Nephron (organoid): ENCODE data around the gene VTI1A.

ENCODE experiments used
- H3K27ac Mint-ChIP-seq, 3 experiments: 2 replicates each; pipeline ENCODE4 v1.8.0; 2020; ENCODE audit warnings: mixed read lengths in 3 of 3, mild to moderate bottlenecking in 2 of 3, moderate library complexity in 1 of 3
- H3K27me3 Mint-ChIP-seq: 2 replicates; pipeline ENCODE4 v1.8.0; 2021; ENCODE audit warnings: low read depth, mild to moderate bottlenecking, moderate library complexity, mixed read lengths
- H3K36me3 Mint-ChIP-seq: 2 replicates; pipeline ENCODE4 v1.8.0; 2020; ENCODE audit warnings: low read depth, mixed read lengths
- H3K4me1 Mint-ChIP-seq: 2 replicates; pipeline ENCODE4 v1.8.0; 2020; ENCODE audit warnings: mixed read lengths
- H3K4me3 Mint-ChIP-seq, 3 experiments: 2 replicates each; pipeline ENCODE4 v1.8.0; 2020; ENCODE audit warnings: mild to moderate bottlenecking in 3 of 3, mixed read lengths in 3 of 3, moderate library complexity in 2 of 3
- H3K9me3 Mint-ChIP-seq: 2 replicates; pipeline ENCODE4 v1.8.0; 2020; ENCODE audit warnings: mixed read lengths
- CTCF ChIP-seq, 3 experiments: fragments of 200-600 bp; sonication (generic); IDR thresholded peaks; one replicate each; pipeline ENCODE4 v1.5.0; 2021; ENCODE audit warnings: antibody characterized with exemption in 3 of 3; ENCODE audit not compliant: unreplicated experiment in 3 of 3

VTI1A gene

GRCh38 chr10:112524641-112525040 lies 77.6 kb downstream of the VTI1A start:
- H3K4me1 Mint-ChIP-seq: peaks cover 5% of the 10 kb centered on the region
- no peak overlapping the region for H3K27ac Mint-ChIP-seq
- H3K4me3 Mint-ChIP-seq: no peak overlapping the region
- TF ChIP-seq CTCF (IDR thresholded peaks at IDR 0.05; ENCODE audit: unreplicated experiment in 3 of 3): no peak
- no peaks in the 10 kb centered on the region for H3K27me3 Mint-ChIP-seq
- H3K9me3 Mint-ChIP-seq: no peaks in the 10 kb centered on the region
- no peaks in the 10 kb centered on the region for H3K36me3 Mint-ChIP-seq

GRCh38 chr10:112525200-112525599 lies 78.2 kb downstream of the VTI1A start:
- H3K27me3 Mint-ChIP-seq: no peaks in the 10 kb centered on the region
- H3K4me1 Mint-ChIP-seq: peaks cover 5% of the 10 kb centered on the region
- H3K9me3 Mint-ChIP-seq: no peaks in the 10 kb centered on the region
- no peak overlapping the region for H3K4me3 Mint-ChIP-seq
- TF ChIP-seq CTCF (IDR thresholded peaks at IDR 0.05; ENCODE audit: unreplicated experiment in 3 of 3): no peak
- H3K36me3 Mint-ChIP-seq: no peaks in the 10 kb centered on the region
- no peak overlapping the region for H3K27ac Mint-ChIP-seq

GRCh38 chr10:112526139-112526538 lies 79.1 kb downstream of the VTI1A start:
- Mint-ChIP-seq H3K4me3 (no peak overlapping the region), H3K27ac (peak overlapping the region in 1 of 3 experiments; percentile 25), H3K27me3 (no peaks in the 10 kb centered on the region), H3K9me3 (no peaks in the 10 kb centered on the region), H3K36me3 (peaks cover 3% of the 10 kb centered on the region), H3K4me1 (peaks cover 5% of the 10 kb centered on the region)
- no peak for TF ChIP-seq CTCF (IDR thresholded peaks at IDR 0.05; ENCODE audit: unreplicated experiment in 3 of 3)

- Mint-ChIP-seq H3K36me3 (peaks cover 3% of the 10 kb centered on the region), H3K9me3 (no peaks in the 10 kb centered on the region), H3K27ac (peak overlapping the region in 1 of 3 experiments; percentile 34), H3K4me3 (peak overlapping the region; percentile 38 to 76 (median 74)), H3K4me1 (peaks cover 8% of the 10 kb centered on the region), H3K27me3 (no peaks in the 10 kb centered on the region)
- TF ChIP-seq CTCF (IDR thresholded peaks at IDR 0.05; ENCODE audit: unreplicated experiment in 3 of 3): peak in 2 of 3 experiments; percentile 7 to 15
These were observed 79.9 kb downstream of the VTI1A start for GRCh38 chr10:112526906-112527305.

GRCh38 chr10:112528235-112528634 lies 81.2 kb downstream of the VTI1A start:
- Mint-ChIP-seq H3K27ac (no peak overlapping the region), H3K4me3 (no peak overlapping the region), H3K9me3 (no peaks in the 10 kb centered on the region), H3K4me1 (peaks cover 13% of the 10 kb centered on the region), H3K36me3 (peaks cover 3% of the 10 kb centered on the region), H3K27me3 (no peaks in the 10 kb centered on the region)
- TF ChIP-seq CTCF (IDR thresholded peaks at IDR 0.05; ENCODE audit: unreplicated experiment in 3 of 3): no peak

GRCh38 chr10:112531421-112531820 lies 84.4 kb downstream of the VTI1A start:
- no peaks in the 10 kb centered on the region for H3K27me3 Mint-ChIP-seq
- peaks cover 19% of the 10 kb centered on the region for H3K4me1 Mint-ChIP-seq
- no peaks in the 10 kb centered on the region for H3K9me3 Mint-ChIP-seq
- H3K4me3 Mint-ChIP-seq: no peak overlapping the region
- H3K27ac Mint-ChIP-seq: peak overlapping the region in 1 of 3 experiments; percentile 78
- peaks cover 3% of the 10 kb centered on the region for H3K36me3 Mint-ChIP-seq
- TF ChIP-seq CTCF (IDR thresholded peaks at IDR 0.05; ENCODE audit: unreplicated experiment in 3 of 3): no peak
